ENCODE results near the gene IFI44. TPM values are rescaled to one million over a fixed set of nuclear protein-coding genes. Genes with fewer than 3 reads are reported as not detected.

Gene IFI44
- total RNA-seq, 2 experiments from 2014 or later = not detected

- CTCF ChIA-PET (ENCODE audit: unreplicated experiment) = no interaction called here
- Histone ChIP-seq H3K4me2 (ENCODE audit: low read length) (no peak overlapping the region), H3K9me2 (ENCODE audit: insufficient read depth, low read length) (no peaks in the 10 kb centered on the region), H2AFZ (ENCODE audit: low read length) (no peak overlapping the region), H3K27ac (ENCODE audit: low read depth, low read length, poor library complexity, severe bottlenecking) (no peak overlapping the region), H3K4me1 (ENCODE audit: insufficient read depth, low read length, poor library complexity, severe bottlenecking) (no peaks in the 10 kb centered on the region), H3K9me3 (ENCODE audit: low read length) (no peaks in the 10 kb centered on the region), H4K20me1 (ENCODE audit: insufficient read depth, low read length) (no peaks in the 10 kb centered on the region), H3K4me3 (ENCODE audit: low read depth, low read length, poor library complexity, severe bottlenecking) (no peak overlapping the region), H3K79me2 (ENCODE audit: insufficient read depth, low read depth, low read length) (no peaks in the 10 kb centered on the region), H3K36me3 (ENCODE audit: insufficient read depth, low read length) (no peaks in the 10 kb centered on the region)
- DNase-seq (ENCODE audit: low spot score) = no peak
- no TSS peak for BruUV-seq (replicated peaks)
- TF ChIP-seq CTCF (conservative IDR thresholded peaks at IDR 0.05; ENCODE audit: low read length) = no peak
- POLR2A ChIA-PET = no interaction called here
- intact Hi-C loops (cut with micrococcal nuclease; ENCODE audit: unreplicated experiment) = no loop called here
Measured at GRCh38 chr1:78699813-78700212, 50.2 kb downstream of the IFI44 start.

- Histone ChIP-seq H4K20me1 (ENCODE audit: insufficient read depth, low read length) (no peaks in the 10 kb centered on the region), H3K4me2 (ENCODE audit: low read length) (no peak overlapping the region), H3K27ac (ENCODE audit: low read depth, low read length, poor library complexity, severe bottlenecking) (no peak overlapping the region), H3K9me3 (ENCODE audit: low read length) (no peaks in the 10 kb centered on the region), H2AFZ (ENCODE audit: low read length) (no peak overlapping the region), H3K79me2 (ENCODE audit: insufficient read depth, low read depth, low read length) (no peaks in the 10 kb centered on the region), H3K9me2 (ENCODE audit: insufficient read depth, low read length) (no peaks in the 10 kb centered on the region), H3K36me3 (ENCODE audit: insufficient read depth, low read length) (no peaks in the 10 kb centered on the region), H3K4me3 (ENCODE audit: low read depth, low read length, poor library complexity, severe bottlenecking) (no peak overlapping the region), H3K4me1 (ENCODE audit: insufficient read depth, low read length, poor library complexity, severe bottlenecking) (no peaks in the 10 kb centered on the region)
- TF ChIP-seq CTCF (conservative IDR thresholded peaks at IDR 0.05; ENCODE audit: low read length) = no peak
- TF ChIP-seq EZH2phosphoT487 (IDR thresholded peaks at IDR 0.05; ENCODE audit: borderline replicate concordance, low read depth, low read length) = no peak
- DNase-seq (ENCODE audit: low spot score) = no peak
- POLR2A ChIA-PET = no interaction called here
- intact Hi-C loops (cut with micrococcal nuclease; ENCODE audit: unreplicated experiment) = no loop called here
- BruUV-seq (replicated peaks) = no TSS peak
- CTCF ChIA-PET (ENCODE audit: unreplicated experiment) = no interaction called here
Measured at GRCh38 chr1:78702426-78702825, 52.8 kb downstream of the IFI44 start.

GRCh38 chr1:78703806-78704205 is 54.2 kb downstream of the IFI44 start:
- Histone ChIP-seq H3K36me3 (ENCODE audit: insufficient read depth, low read length) (no peaks in the 10 kb centered on the region), H4K20me1 (ENCODE audit: insufficient read depth, low read length) (no peaks in the 10 kb centered on the region), H3K4me2 (ENCODE audit: low read length) (no peak overlapping the region), H3K4me1 (ENCODE audit: insufficient read depth, low read length, poor library complexity, severe bottlenecking) (no peaks in the 10 kb centered on the region), H3K4me3 (ENCODE audit: low read depth, low read length, poor library complexity, severe bottlenecking) (no peak overlapping the region), H3K27ac (ENCODE audit: low read depth, low read length, poor library complexity, severe bottlenecking) (no peak overlapping the region), H3K9me2 (ENCODE audit: insufficient read depth, low read length) (no peaks in the 10 kb centered on the region), H2AFZ (ENCODE audit: low read length) (no peak overlapping the region), H3K79me2 (ENCODE audit: insufficient read depth, low read depth, low read length) (no peaks in the 10 kb centered on the region), H3K9me3 (ENCODE audit: low read length) (no peaks in the 10 kb centered on the region)
- POLR2A ChIA-PET = no interaction called here
- CTCF ChIA-PET (ENCODE audit: unreplicated experiment) = no interaction called here
- intact Hi-C loops (cut with micrococcal nuclease; ENCODE audit: unreplicated experiment) = no loop called here
- no TSS peak for BruUV-seq (replicated peaks)
- no peak for DNase-seq (ENCODE audit: low spot score)
- TF ChIP-seq EZH2phosphoT487 (IDR thresholded peaks at IDR 0.05; ENCODE audit: borderline replicate concordance, low read depth, low read length) (no peak), CTCF (conservative IDR thresholded peaks at IDR 0.05; ENCODE audit: low read length) (no peak)

All from OCI-LY7 (cell line).